ENCODE data around the gene TRIM65.

- TF ChIP-seq POLR2A (IDR thresholded peaks at IDR 0.05): no peak
- TF ChIP-seq CTCF (IDR thresholded peaks at IDR 0.05): peak in 1 of 4 donors; percentile 9
Observed at GRCh38 chr17:75876938-75877751, 19.6 kb downstream of the TRIM65 start.

All from right lobe of liver (tissue), 4 donors.